Osteoblast (primary cell): Measurements from ENCODE around the gene PNMT. TPM values are rescaled to one million over a fixed set of nuclear protein-coding genes. Genes with fewer than 3 reads are reported as not detected.
A peak's percentile ranks its signal among the peaks of the same experiment; 100 is the strongest.

Source experiments
- DNase-seq: peaks from one replicate; pipeline ENCODE4 v3.0.0; 2011; ENCODE audit warnings: low spot score, mixed read lengths; ENCODE audit not compliant: insufficient read length; ENCODE audit errors: missing footprints
- H2AFZ ChIP-seq: 2 replicates; pipeline ENCODE4 v1.6.0; 2011; ENCODE audit warnings: mild to moderate bottlenecking, low read length
- H3K27ac ChIP-seq: 2 replicates; pipeline ENCODE4 v1.5.1; 2011; ENCODE audit warnings: mild to moderate bottlenecking, low read depth, low read length, moderate library complexity
- H3K27me3 ChIP-seq: 2 replicates; pipeline ENCODE4 v1.6.0; 2012; ENCODE audit warnings: mild to moderate bottlenecking, control low read depth, inconsistent platforms, low read length, moderate library complexity; ENCODE audit not compliant: insufficient read depth
- H3K36me3 ChIP-seq: 2 replicates; pipeline ENCODE4 v1.5.1; 2011; ENCODE audit warnings: mild to moderate bottlenecking, low read length, control low read depth, moderate library complexity; ENCODE audit not compliant: insufficient read depth
- H3K4me1 ChIP-seq: 2 replicates; pipeline ENCODE4 v1.5.1; 2011; ENCODE audit warnings: mild to moderate bottlenecking, low read length, control low read depth, moderate library complexity; ENCODE audit not compliant: insufficient read depth
- H3K4me2 ChIP-seq: 2 replicates; pipeline ENCODE4 v1.6.0; 2011; ENCODE audit warnings: mild to moderate bottlenecking, low read length; ENCODE audit not compliant: insufficient read depth
- H3K4me3 ChIP-seq: fragments of 200-600 bp; sonication (generic); 3 replicates; pipeline ENCODE4 v1.5.1; 2012; ENCODE audit warnings: mild to moderate bottlenecking, low read length, inconsistent platforms; ENCODE audit not compliant: insufficient read depth
- H3K79me2 ChIP-seq: 2 replicates; pipeline ENCODE4 v1.6.0; 2012; ENCODE audit warnings: mild to moderate bottlenecking, low read length, control low read depth, inconsistent platforms; ENCODE audit not compliant: insufficient read depth
- H3K9me3 ChIP-seq: 2 replicates; pipeline ENCODE4 v1.5.1; 2011; ENCODE audit warnings: low read depth, low read length, control low read depth
- H4K20me1 ChIP-seq: 2 replicates; pipeline ENCODE4 v1.6.0; 2012; ENCODE audit warnings: mild to moderate bottlenecking, low read length, control low read depth; ENCODE audit not compliant: insufficient read depth
- CTCF ChIP-seq: IDR thresholded peaks from 2 replicates; pipeline ENCODE4 v1.5.1; 2011; ENCODE audit warnings: mild to moderate bottlenecking, low read depth, low read length, moderate library complexity; ENCODE audit errors: extremely low read depth
- total RNA-seq: library from RNA; depleted of rRNA; stranded (reverse); fragments of >200 nt; gene quantifications from 2 replicates; pipeline ENCODE4 v1.2.3, GENCODE V29; 2012

PNMT gene
- total RNA-seq, 1 donor, result not detected

- no peak overlapping the region for H2AFZ ChIP-seq
- no peaks in the 10 kb centered on the region for H3K27me3 ChIP-seq
- H3K9me3 ChIP-seq, result no peaks in the 10 kb centered on the region
- H3K4me3 ChIP-seq, result no peak overlapping the region
- H3K4me2 ChIP-seq, result no peak overlapping the region
- TF ChIP-seq CTCF, result no peak
- no peak overlapping the region for H3K27ac ChIP-seq
- peaks cover 4% of the 10 kb centered on the region for H3K36me3 ChIP-seq
- H4K20me1 ChIP-seq, result peaks cover 14% of the 10 kb centered on the region
- no peaks in the 10 kb centered on the region for H3K4me1 ChIP-seq
- no peaks in the 10 kb centered on the region for H3K79me2 ChIP-seq
- DNase-seq, result peak; percentile 63
These were observed 8.8 kb upstream of the PNMT start for GRCh38 chr17:39659279-39660010.

- Histone ChIP-seq H3K4me1 (no peaks in the 10 kb centered on the region), H3K79me2 (no peaks in the 10 kb centered on the region), H3K9me3 (no peaks in the 10 kb centered on the region), H3K4me2 (no peak overlapping the region), H3K27ac (no peak overlapping the region), H2AFZ (no peak overlapping the region), H4K20me1 (peaks cover 10% of the 10 kb centered on the region), H3K36me3 (peaks cover 4% of the 10 kb centered on the region), H3K4me3 (no peak overlapping the region), H3K27me3 (peaks cover 4% of the 10 kb centered on the region)
- DNase-seq, result peak; percentile 65
- no peak for TF ChIP-seq CTCF
These were observed 8.3 kb upstream of the PNMT start for GRCh38 chr17:39660011-39660360.

GRCh38 chr17:39660397-39661385, 7.6 kb upstream of the PNMT start:
- Histone ChIP-seq H4K20me1 (peaks cover 10% of the 10 kb centered on the region), H3K36me3 (peaks cover 4% of the 10 kb centered on the region), H3K4me3 (no peak overlapping the region), H2AFZ (no peak overlapping the region), H3K4me1 (no peaks in the 10 kb centered on the region), H3K27ac (no peak overlapping the region), H3K9me3 (no peaks in the 10 kb centered on the region), H3K4me2 (no peak overlapping the region), H3K27me3 (peaks cover 10% of the 10 kb centered on the region), H3K79me2 (no peaks in the 10 kb centered on the region)
- peak; percentile 76 for DNase-seq
- TF ChIP-seq CTCF, result no peak
